HepG2 (cell line): ENCODE data around the gene LGALS1. TPM values are rescaled to one million over a fixed set of nuclear protein-coding genes. Genes with fewer than 3 reads are reported as not detected.

Experiments used
- ARHGAP35 ChIP-seq: sonication (generic); formaldehyde crosslinking; IDR thresholded peaks from 2 replicates; pipeline ENCODE4 v1.9.0; 2022; ENCODE audit warnings: mild to moderate bottlenecking, inconsistent platforms, moderate library complexity, missing genetic modification reagents, borderline replicate concordance
- FOXP4 ChIP-seq: sonication (generic); formaldehyde crosslinking; IDR thresholded peaks from 2 replicates; pipeline ENCODE4 v1.4.0; 2020; ENCODE audit warnings: missing genetic modification reagents
- GMEB1 ChIP-seq: sonication (generic); formaldehyde crosslinking; IDR thresholded peaks from 2 replicates; pipeline ENCODE4 v1.5.1; 2020; ENCODE audit warnings: missing genetic modification reagents, mild to moderate bottlenecking, borderline replicate concordance
- HBP1 ChIP-seq: IDR thresholded peaks from 2 replicates; pipeline ENCODE4 v1.6.1; 2016; ENCODE audit warnings: low read depth, control low read depth
- HOMEZ ChIP-seq: IDR thresholded peaks from 2 replicates; pipeline ENCODE4 v1.6.1; 2016; ENCODE audit warnings: low read depth
- RFX5 ChIP-seq: IDR thresholded peaks from 2 replicates; pipeline ENCODE4 v1.6.1; 2011; ENCODE audit warnings: low read depth, low read length, improper control_type of control experiment
- SMAD9 ChIP-seq: sonication (generic); formaldehyde crosslinking; IDR thresholded peaks from 2 replicates; pipeline ENCODE4 v1.5.1; 2020; ENCODE audit warnings: mild to moderate bottlenecking, missing genetic modification reagents
- TRIM24 ChIP-seq: sonication (generic); formaldehyde crosslinking; IDR thresholded peaks from 2 replicates; pipeline ENCODE4 v1.8.0; 2022; ENCODE audit warnings: mild to moderate bottlenecking, missing genetic modification reagents
- ZFAT ChIP-seq: sonication (generic); formaldehyde crosslinking; conservative IDR thresholded peaks from 2 replicates; pipeline ENCODE4 v1.8.1; 2023; ENCODE audit warnings: missing genetic modification reagents, inconsistent platforms
- ZNF230 ChIP-seq: sonication (generic); formaldehyde crosslinking; IDR thresholded peaks from 2 replicates; pipeline ENCODE4 v1.4.0; 2020; ENCODE audit warnings: mild to moderate bottlenecking, missing genetic modification reagents
- ZNF256 ChIP-seq: sonication (generic); formaldehyde crosslinking; conservative IDR thresholded peaks from 2 replicates; pipeline ENCODE4 v1.4.0; 2020; ENCODE audit warnings: missing genetic modification reagents
- ZNF281 ChIP-seq: sonication (generic); formaldehyde crosslinking; IDR thresholded peaks from 2 replicates; pipeline ENCODE4 v1.4.0; 2020; ENCODE audit warnings: missing genetic modification reagents, borderline replicate concordance
- ZNF430 ChIP-seq: sonication (generic); formaldehyde crosslinking; IDR thresholded peaks from 2 replicates; pipeline ENCODE4 v1.9.0; 2021; ENCODE audit warnings: mild to moderate bottlenecking, missing genetic modification reagents
- ZNF563 ChIP-seq: sonication (generic); formaldehyde crosslinking; IDR thresholded peaks from 2 replicates; pipeline ENCODE4 v1.8.0; 2022; ENCODE audit warnings: mild to moderate bottlenecking, moderate library complexity, missing genetic modification reagents
- polyA plus RNA-seq, 8 experiments: library from polyadenylated mRNA; depleted of rRNA in 3 of 8; stranded (reverse) in 7 of 8; unstranded in 1 of 8; fragments of >200 nt; fragmentation: Illumina TruSeq in 4 of 8; extraction: Trizol in 4 of 8; gene quantifications; 2 replicates each; pipeline versions ENCODE4 v1.2.1 to v1.2.3, GENCODE V29; 2011 to 2016; ENCODE audit warnings: low read depth in 4 of 8, missing spikeins in 1 of 8, mixed read lengths in 1 of 8; ENCODE audit not compliant: insufficient read depth in 1 of 8
- total RNA-seq, 5 experiments: library from RNA; depleted of rRNA; stranded (reverse); fragments of >200 nt; fragmentation: Illumina TruSeq; extraction: Trizol; gene quantifications; 2 replicates each; pipeline ENCODE4 v1.2.3, GENCODE V29; 2016; ENCODE audit warnings: low read depth in 1 of 5

LGALS1 gene
- total and polyA plus RNA-seq, 2 of the 13 experiments (the other 11 are each of a cell fraction or from before 2014, with no cell fraction given), result 103 to 858 TPM

GRCh38 chr22:37659066-37659896 lies 16.2 kb upstream of the LGALS1 start (continued):
- TF ChIP-seq ZFAT (CRISPR knock-in tag), result no peak
- 0 out of 2 replicates have a peak, but pooled peaks have one; percentile 34 for TF ChIP-seq TRIM24 (CRISPR knock-in tag)
- TF ChIP-seq ZNF281 (CRISPR knock-in tag), result peak; percentile 36; the same call in 1 of the 2 replicates
- peak; percentile 79; the same call in 1 of the 2 replicates for TF ChIP-seq HBP1
- 0 out of 2 replicates have a peak, but pooled peaks have one; percentile 62 for TF ChIP-seq ZNF230
- TF ChIP-seq ZNF430 (CRISPR knock-in tag), result peak; percentile 78; the same call in 1 of the 2 replicates
- no peak for TF ChIP-seq ZNF256 (CRISPR knock-in tag)
- no peak for TF ChIP-seq RFX5
- no peak; the same call in 1 of the 2 replicates for TF ChIP-seq HOMEZ (CRISPR knock-in tag)
- peak; percentile 49 for TF ChIP-seq FOXP4 (CRISPR knock-in tag)
- 0 out of 2 replicates have a peak, but pooled peaks have one; percentile 48 for TF ChIP-seq ZNF563 (CRISPR knock-in tag)
- peak; percentile 92 for TF ChIP-seq ARHGAP35
- peak; percentile 57; the same call in 1 of the 2 replicates for TF ChIP-seq GMEB1
- TF ChIP-seq SMAD9 (CRISPR knock-in tag), result peak; percentile 43; the same call in 1 of the 2 replicates
